UCSD-AML1 (cell line): ENCODE data around the gene WDR37.

Experiments used
- DNase-seq: peaks from one replicate; lab custom pipeline; 2025; ENCODE audit not compliant: unreplicated experiment; lab: John Stamatoyannopoulos, UW

WDR37 gene

GRCh38 chr10:1180836-1181235, 124.7 kb downstream of the WDR37 start:
- DNase-seq, result no peak
